ENCODE measurements around the gene TTC38.

The TTC38 gene

GRCh38 chr22:46297151-46297812, 29.5 kb downstream of the TTC38 start:
- TF ChIP-seq, protein P1, sequence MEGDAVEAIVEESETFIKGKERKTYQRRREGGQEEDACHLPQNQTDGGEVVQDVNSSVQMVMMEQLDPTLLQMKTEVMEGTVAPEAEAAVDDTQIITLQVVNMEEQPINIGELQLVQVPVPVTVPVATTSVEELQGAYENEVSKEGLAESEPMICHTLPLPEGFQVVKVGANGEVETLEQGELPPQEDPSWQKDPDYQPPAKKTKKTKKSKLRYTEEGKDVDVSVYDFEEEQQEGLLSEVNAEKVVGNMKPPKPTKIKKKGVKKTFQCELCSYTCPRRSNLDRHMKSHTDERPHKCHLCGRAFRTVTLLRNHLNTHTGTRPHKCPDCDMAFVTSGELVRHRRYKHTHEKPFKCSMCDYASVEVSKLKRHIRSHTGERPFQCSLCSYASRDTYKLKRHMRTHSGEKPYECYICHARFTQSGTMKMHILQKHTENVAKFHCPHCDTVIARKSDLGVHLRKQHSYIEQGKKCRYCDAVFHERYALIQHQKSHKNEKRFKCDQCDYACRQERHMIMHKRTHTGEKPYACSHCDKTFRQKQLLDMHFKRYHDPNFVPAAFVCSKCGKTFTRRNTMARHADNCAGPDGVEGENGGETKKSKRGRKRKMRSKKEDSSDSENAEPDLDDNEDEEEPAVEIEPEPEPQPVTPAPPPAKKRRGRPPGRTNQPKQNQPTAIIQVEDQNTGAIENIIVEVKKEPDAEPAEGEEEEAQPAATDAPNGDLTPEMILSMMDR (IDR thresholded peaks at IDR 0.05; ENCODE audit: control extremely low read depth, extremely low read depth, low read depth, missing control alignments): no peak
- DNase-seq (ENCODE audit: extremely low spot score): no peak
- ChIA-PET CTCF (interaction anchor here (1.5 to 2.4 kb wide), 2 partner anchors 177 to 180 kb away, joined by 5 to 8 read pairs; no protein-coding TSS in a partner anchor), POLR2A (no interaction called here)

DNA sequence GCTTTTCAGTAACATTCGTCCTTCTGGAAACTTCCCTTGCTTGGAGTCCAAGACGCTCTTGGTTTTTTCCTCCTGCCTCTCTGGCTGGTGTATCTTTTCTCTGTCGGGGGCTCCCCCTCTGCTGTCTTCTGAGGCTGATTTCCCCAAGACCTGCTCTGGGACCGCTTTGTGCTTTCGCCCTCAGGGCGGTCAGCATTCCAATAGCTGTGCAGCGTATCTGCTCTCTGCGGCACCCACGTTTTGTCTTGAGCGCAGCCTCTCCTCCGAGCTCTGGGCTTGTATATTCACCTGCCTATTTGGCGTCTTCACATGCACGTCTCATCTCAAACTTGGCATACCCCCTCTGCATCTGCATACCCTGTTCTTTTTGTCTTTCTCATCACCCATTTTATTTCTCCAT, 31.3 kb downstream of the TTC38 start:
- ChIA-PET CTCF (interaction anchor here (1.2 to 1.9 kb wide), 2 partner anchors 13 to 146 kb away, joined by 3 to 4 read pairs; no protein-coding TSS in a partner anchor), POLR2A (no interaction called here)
- TF ChIP-seq, protein P1 (IDR thresholded peaks at IDR 0.05; ENCODE audit: control extremely low read depth, extremely low read depth, low read depth, missing control alignments): no peak
- no peak for DNase-seq (ENCODE audit: extremely low spot score)

- no peak for DNase-seq (ENCODE audit: extremely low spot score)
- ChIA-PET CTCF (no interaction called here), POLR2A (no interaction called here)
- TF ChIP-seq, protein P1 (IDR thresholded peaks at IDR 0.05; ENCODE audit: control extremely low read depth, extremely low read depth, low read depth, missing control alignments): no peak
Observed at GRCh38 chr22:46300491-46300890, 32.7 kb downstream of the TTC38 start.

- POLR2A ChIA-PET: interaction anchor here (0.6 kb wide), 1 partner anchor 188 kb away, joined by 3 read pairs; no protein-coding TSS in a partner anchor
Observed at GRCh38 chr22:46303347-46303965, 35.6 kb downstream of the TTC38 start.

DNA sequence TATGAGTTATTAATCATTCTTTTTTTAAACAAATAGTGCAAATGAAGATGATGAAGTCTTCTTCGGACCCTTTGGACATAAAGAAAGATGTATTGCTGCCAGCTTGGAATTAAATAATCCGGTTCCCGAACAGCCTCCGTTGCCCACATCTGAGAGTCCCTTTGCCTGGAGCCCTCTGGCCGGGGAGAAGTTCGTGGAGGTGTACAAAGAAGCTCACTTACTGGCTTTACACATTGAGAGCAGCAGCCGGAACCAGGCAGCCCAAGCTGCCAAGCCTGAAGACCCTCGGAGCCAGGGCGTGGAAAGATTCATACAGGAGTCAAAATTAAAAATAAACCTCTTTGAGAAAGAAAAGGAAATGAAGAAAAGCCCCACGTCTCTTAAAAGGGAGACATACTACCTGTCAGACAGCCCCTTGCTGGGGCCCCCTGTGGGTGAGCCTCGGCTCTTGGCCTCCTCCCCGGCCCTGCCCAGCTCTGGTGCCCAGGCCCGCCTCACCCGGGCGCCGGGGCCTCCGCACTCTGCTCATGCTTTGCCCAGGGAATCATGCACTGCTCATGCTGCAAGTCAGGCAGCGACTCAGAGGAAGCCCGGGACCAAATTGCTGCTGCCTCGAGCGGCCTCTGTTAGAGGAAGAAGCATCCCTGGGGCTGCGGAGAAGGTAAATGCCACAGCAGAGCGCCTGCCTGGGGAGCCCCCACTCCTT, 40.6 kb downstream of the TTC38 start:
- POLR2A ChIA-PET: no interaction called here
- no peak for DNase-seq (ENCODE audit: extremely low spot score)
- TF ChIP-seq, protein P1 (IDR thresholded peaks at IDR 0.05; ENCODE audit: control extremely low read depth, extremely low read depth, low read depth, missing control alignments): no peak
- CTCF ChIA-PET: interaction anchor here (1.1 to 2.1 kb wide), 2 partner anchors 186 to 313 kb away, joined by 3 to 9 read pairs; no protein-coding TSS in a partner anchor

More at GRCh38 chr22:46303347-46303965, 35.6 kb downstream of the TTC38 start:
- DNase-seq (ENCODE audit: extremely low spot score): no peak
- CTCF ChIA-PET: interaction anchor here (0.9 kb wide), 1 partner anchor 9 kb away, joined by 3 read pairs; no protein-coding TSS in a partner anchor
- TF ChIP-seq, protein P1 (IDR thresholded peaks at IDR 0.05; ENCODE audit: control extremely low read depth, extremely low read depth, low read depth, missing control alignments): no peak

GRCh38 chr22:46309526-46310085, 41.8 kb downstream of the TTC38 start:
- ChIA-PET POLR2A (no interaction called here), CTCF (interaction anchor here (1.1 to 9.1 kb wide), 3 partner anchors 59 to 187 kb away, joined by 3 to 107 read pairs (median 4); no protein-coding TSS in a partner anchor)
- DNase-seq (ENCODE audit: extremely low spot score): no peak
- TF ChIP-seq, protein P1 (IDR thresholded peaks at IDR 0.05; ENCODE audit: control extremely low read depth, extremely low read depth, low read depth, missing control alignments): no peak

All from GM10248 (cell line).